Activated CD8-positive, alpha-beta T cell treated with anti-CD3 and anti-CD28 coated beads for 36 hours (primary cell): ENCODE results near the gene TBC1D17. TPM values are rescaled to one million over a fixed set of nuclear protein-coding genes. Genes with fewer than 3 reads are reported as not detected.

Experiments used
- ATAC-seq: fragments of 200-7000 bp; cut with Tn5 transposase; one replicate; pipeline ENCODE4 v1.10.0; 2021; ENCODE audit warnings: mild to moderate bottlenecking, moderate library complexity
- CTCF ChIA-PET: fragments of 350-600 bp; sonication (Branson Sonifier 250); formaldehyde crosslinking; loops from one replicate; lab custom pipeline; 2021; ENCODE audit warnings: antibody characterized with exemption; lab: Charles Lee
- POLR2A ChIA-PET: fragments of 350-600 bp; sonication (Branson Sonifier 250); formaldehyde crosslinking; loops from one replicate; lab custom pipeline; 2021; ENCODE audit warnings: antibody characterized with exemption; lab: Charles Lee
- DNase-seq: peaks from one replicate; pipeline ENCODE4 v3.0.0-alpha.2; 2020
- H3K27ac Mint-ChIP-seq: one replicate; pipeline ENCODE4 v1.8.0; 2021; ENCODE audit warnings: mild to moderate bottlenecking, mixed read lengths
- H3K27me3 Mint-ChIP-seq: one replicate; pipeline ENCODE4 v1.8.0; 2021; ENCODE audit warnings: mixed read lengths
- H3K36me3 Mint-ChIP-seq: one replicate; pipeline ENCODE4 v1.8.0; 2021; ENCODE audit warnings: low read depth, mixed read lengths
- H3K4me1 Mint-ChIP-seq: one replicate; pipeline ENCODE4 v1.8.0; 2021; ENCODE audit warnings: low read depth, mixed read lengths
- H3K4me3 Mint-ChIP-seq: one replicate; pipeline ENCODE4 v1.8.0; 2021; ENCODE audit warnings: mild to moderate bottlenecking, moderate library complexity, mixed read lengths
- H3K9me3 Mint-ChIP-seq: one replicate; pipeline ENCODE4 v1.8.0; 2021; ENCODE audit warnings: mixed read lengths
- CTCF ChIP-seq: fragments of 200-600 bp; IDR thresholded peaks from one replicate; pipeline ENCODE4 v1.8.0; 2022; ENCODE audit warnings: antibody characterized with exemption, mild to moderate bottlenecking
- intact Hi-C: fragments of 100-400 bp; cut with micrococcal nuclease; formaldehyde crosslinking; loops from one replicate; pipeline ENCODE4 v1.10.0; 2022
- total RNA-seq, 2 experiments: library from RNA; stranded (reverse); gene quantifications; one replicate each; pipeline ENCODE4 v1.2.3, GENCODE V29; 2021

TBC1D17 gene
- total RNA-seq, 2 experiments from 2014 or later: 26.6 to 26.8 TPM

- intact Hi-C loops: no loop called here
- no peaks in the 10 kb centered on the region for H3K9me3 Mint-ChIP-seq
- H3K4me1 Mint-ChIP-seq: peaks cover 20% of the 10 kb centered on the region
- no peak overlapping the region for H3K4me3 Mint-ChIP-seq
- ATAC-seq (no peak), DNase-seq (no peak)
- CTCF ChIA-PET: interaction anchor here (1.1 to 1.3 kb wide), 2 partner anchors 10 to 11 kb away, joined by 4 read pairs; partner anchors contain the start of genes AKT1S1 and TBC1D17
- no peaks in the 10 kb centered on the region for H3K27me3 Mint-ChIP-seq
- peaks cover 28% of the 10 kb centered on the region for H3K36me3 Mint-ChIP-seq
- no peak for TF ChIP-seq CTCF
- POLR2A ChIA-PET: interaction anchor here (1.0 to 1.6 kb wide), 2 partner anchors 13 to 41 kb away, joined by 4 to 7 read pairs; partner anchors contain the start of genes ATF5 and NUP62
- H3K27ac Mint-ChIP-seq: no peak overlapping the region
Observed at GRCh38 chr19:49887665-49888509, 10.4 kb downstream of the TBC1D17 start.

DNA sequence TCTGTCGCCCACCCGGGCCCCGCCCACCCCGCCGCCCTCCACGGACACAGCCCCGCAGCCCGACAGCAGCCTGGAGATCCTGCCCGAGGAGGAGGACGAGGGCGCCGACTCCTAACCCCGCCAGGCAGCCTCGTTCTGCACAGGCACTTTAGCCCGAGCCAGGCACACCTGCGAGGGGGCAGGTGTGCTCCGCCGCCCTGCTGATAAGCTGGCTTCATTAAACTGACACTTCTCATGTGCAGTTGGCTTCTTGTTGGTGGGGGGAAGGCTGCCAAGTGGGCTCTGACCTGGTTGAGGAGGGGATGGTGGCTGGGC is 11.0 kb downstream of the TBC1D17 start:
- Mint-ChIP-seq H3K4me3 (no peak overlapping the region), H3K9me3 (no peaks in the 10 kb centered on the region), H3K27me3 (no peaks in the 10 kb centered on the region), H3K36me3 (peaks cover 23% of the 10 kb centered on the region), H3K4me1 (peaks cover 24% of the 10 kb centered on the region), H3K27ac (no peak overlapping the region)
- intact Hi-C loops: no loop called here
- DNase-seq (no peak), ATAC-seq (no peak)
- POLR2A ChIA-PET: interaction anchor here (1.0 to 1.6 kb wide), 2 partner anchors 14 to 41 kb away, joined by 4 to 7 read pairs; partner anchors contain the start of genes ATF5 and NUP62
- TF ChIP-seq CTCF: no peak
- CTCF ChIA-PET: interaction anchor here (1.1 to 1.3 kb wide), 2 partner anchors 9 to 11 kb away, joined by 4 read pairs; partner anchors contain the start of genes AKT1S1 and TBC1D17

GRCh38 chr19:49889038-49889686 is 11.7 kb downstream of the TBC1D17 start:
- Mint-ChIP-seq H3K27ac (no peak overlapping the region), H3K36me3 (peaks cover 20% of the 10 kb centered on the region), H3K4me1 (peaks cover 28% of the 10 kb centered on the region), H3K9me3 (no peaks in the 10 kb centered on the region), H3K4me3 (no peak overlapping the region), H3K27me3 (no peaks in the 10 kb centered on the region)
- CTCF ChIA-PET: interaction anchor here (1.1 to 2.7 kb wide), 8 partner anchors 9 to 25 kb away, joined by 4 to 10 read pairs (median 4); partner anchors contain the start of genes AKT1S1 and TBC1D17
- TF ChIP-seq CTCF: no peak
- no peak for ATAC-seq
- no peak for DNase-seq
- intact Hi-C loops: no loop called here
- POLR2A ChIA-PET: interaction anchor here (1.2 to 8.9 kb wide), 4 partner anchors 10 to 40 kb away, joined by 3 to 48 read pairs (median 8); partner anchors contain the start of genes AKT1S1, ATF5 and NUP62

DNA sequence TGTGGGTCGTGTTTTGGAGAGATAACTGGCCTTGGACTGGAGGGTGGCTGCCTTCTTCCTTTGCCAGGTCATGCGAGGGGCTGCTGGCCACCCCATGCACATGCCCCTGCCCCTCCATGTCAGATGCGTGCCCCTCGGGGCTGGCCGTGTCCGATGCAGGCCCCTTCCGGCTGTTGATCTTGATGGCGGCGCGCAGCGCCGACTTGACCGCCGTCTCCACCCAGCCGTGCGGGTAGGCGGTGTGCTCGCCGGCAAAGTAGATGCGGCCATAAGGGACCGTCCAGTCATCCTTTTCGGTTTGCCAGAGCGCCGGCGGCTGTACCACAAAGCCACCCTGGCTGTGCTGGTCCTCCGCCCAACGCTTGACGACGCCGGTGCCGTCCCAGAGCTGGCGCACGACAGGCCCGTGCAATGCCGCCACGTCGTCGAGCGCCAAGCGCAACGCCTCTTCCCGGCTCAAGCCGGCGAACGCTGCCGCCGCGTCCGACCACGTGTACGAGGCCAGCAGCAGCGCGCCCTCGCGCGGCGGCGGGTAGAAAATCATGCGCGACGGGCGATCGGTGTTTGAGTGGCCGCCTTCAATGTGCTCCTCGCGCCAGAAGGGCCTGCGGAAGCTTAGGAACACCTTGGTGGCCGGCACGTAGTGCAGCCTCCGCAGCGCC is 12.3 kb downstream of the TBC1D17 start:
- CTCF ChIA-PET: interaction anchor here (1.1 to 2.7 kb wide), 7 partner anchors 9 to 25 kb away, joined by 4 to 10 read pairs (median 6); no protein-coding TSS in a partner anchor
- intact Hi-C loops: no loop called here
- DNase-seq (peak; percentile 83), ATAC-seq (peak; percentile 68)
- Mint-ChIP-seq H3K4me3 (peak overlapping the region; percentile 68), H3K9me3 (no peaks in the 10 kb centered on the region), H3K27ac (peak overlapping the region; percentile 76), H3K27me3 (no peaks in the 10 kb centered on the region), H3K4me1 (peaks cover 31% of the 10 kb centered on the region), H3K36me3 (peaks cover 15% of the 10 kb centered on the region)
- POLR2A ChIA-PET: interaction anchor here (0.9 to 8.9 kb wide), 5 partner anchors 11 to 38 kb away, joined by 3 to 48 read pairs (median 3); partner anchors contain the start of genes AKT1S1, ATF5 and NUP62
- TF ChIP-seq CTCF: peak; percentile 87
